ENCODE measurements around the gene CITED1. TPM values are rescaled to one million over a fixed set of nuclear protein-coding genes. Genes with fewer than 3 reads are reported as not detected.

The CITED1 gene
- total RNA-seq, 1 experiment from 2014 or later: not detected

DNA sequence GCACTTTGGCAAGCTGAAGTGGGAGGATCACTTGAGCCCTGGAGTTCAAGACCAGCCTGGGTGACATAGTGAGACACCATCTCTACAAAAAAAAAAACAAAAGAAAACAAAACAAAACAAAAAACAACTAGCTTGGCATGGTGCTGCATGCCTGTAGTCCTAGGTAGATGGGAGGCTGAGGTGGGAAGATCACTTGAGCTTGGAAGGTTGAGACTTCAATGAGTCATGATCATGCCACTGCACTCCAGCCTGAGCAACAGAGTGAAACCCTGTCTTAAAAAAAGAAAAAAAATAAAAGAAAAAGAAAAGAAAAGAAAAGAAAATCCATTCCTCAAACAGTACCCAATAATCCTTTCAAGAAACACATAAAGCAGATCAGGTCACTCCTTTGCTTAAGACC is 52.0 kb downstream of the CITED1 start:
- no peak for TF ChIP-seq CTCF (IDR thresholded peaks at IDR 0.05; ENCODE audit: unreplicated experiment)
- no peaks in the 10 kb centered on the region for H3K27me3 Mint-ChIP-seq (ENCODE audit: unreplicated experiment)
- H3K4me1 Mint-ChIP-seq (ENCODE audit: low read depth, unreplicated experiment): peaks cover 21% of the 10 kb centered on the region
- BruUV-seq (replicated peaks): no TSS peak
- no peaks in the 10 kb centered on the region for H3K9me3 Mint-ChIP-seq (ENCODE audit: low read depth, unreplicated experiment)
- no peaks in the 10 kb centered on the region for H3K36me3 Mint-ChIP-seq (ENCODE audit: insufficient read depth, unreplicated experiment)
- H3K4me3 Mint-ChIP-seq (ENCODE audit: low read depth, unreplicated experiment): no peak overlapping the region
- CTCF ChIA-PET: interaction anchor here (0.6 kb wide), 1 partner anchor 161 kb away, joined by 3 read pairs; no protein-coding TSS in a partner anchor
- intact Hi-C loops (cut with micrococcal nuclease; ENCODE audit: unreplicated experiment): no loop called here
- H3K27ac Mint-ChIP-seq (ENCODE audit: unreplicated experiment): no peak overlapping the region
- no peak for DNase-seq

Other genes starting within 250 kb of the CITED1 start
- 0.07 and 0.22 TPM in 2 replicates for gene RTL5, start 174.0 kb downstream of the CITED1 start, total RNA-seq (2022)
- 17.2 and 19.4 TPM in 2 replicates for gene PIN4, start 124.2 kb downstream of the CITED1 start, total RNA-seq (2022)
- gene ERCC6L, start 66.9 kb downstream of the CITED1 start, total RNA-seq (2022): 11.0 and 11.3 TPM in 2 replicates
- gene RPS4X, start 28.7 kb downstream of the CITED1 start, total RNA-seq (2022): 621 and 665 TPM in 2 replicates

All from Calu3 (cell line).